Measurements from ENCODE around the gene ALMS1.
"Not testable (repeated sequence)": the region's sequence is repeated elsewhere in the genome, so short reads cannot be mapped to it uniquely, and the experiment has no call there.

Gene ALMS1

GRCh38 chr2:73510470-73510869 is 124.8 kb downstream of the ALMS1 start:
- not testable (repeated sequence) for DNase-seq (ENCODE audit: low read depth in 3 of 3)

GRCh38 chr2:73516033-73516432 is 130.4 kb downstream of the ALMS1 start:
- DNase-seq (ENCODE audit: low read depth in 3 of 3) = no peak

GRCh38 chr2:73528688-73529087 is 143.1 kb downstream of the ALMS1 start:
- no peak for DNase-seq (ENCODE audit: low read depth in 3 of 3)

- not testable (repeated sequence) for DNase-seq (ENCODE audit: low read depth in 3 of 3)
Observed at GRCh38 chr2:73530773-73531172, 145.1 kb downstream of the ALMS1 start.

GRCh38 chr2:73532381-73532780 is 146.7 kb downstream of the ALMS1 start:
- no peak for DNase-seq (ENCODE audit: low read depth in 3 of 3)

- no peak for DNase-seq (ENCODE audit: low read depth in 3 of 3)
Observed at GRCh38 chr2:73536133-73536840, 150.7 kb downstream of the ALMS1 start.

- not testable (repeated sequence) for DNase-seq (ENCODE audit: low read depth in 3 of 3)
Observed at GRCh38 chr2:73560875-73561274, 175.2 kb downstream of the ALMS1 start.

GRCh38 chr2:73561422-73561821 is 175.8 kb downstream of the ALMS1 start:
- no peak for DNase-seq (ENCODE audit: low read depth in 3 of 3)

- DNase-seq (ENCODE audit: low read depth in 3 of 3) = no peak
Observed at GRCh38 chr2:73564986-73565385, 179.3 kb downstream of the ALMS1 start.

GRCh38 chr2:73566288-73566878 is 180.7 kb downstream of the ALMS1 start:
- no peak for DNase-seq (ENCODE audit: low read depth in 3 of 3)

GRCh38 chr2:73575261-73575660 is 189.6 kb downstream of the ALMS1 start:
- no peak for DNase-seq (ENCODE audit: low read depth in 3 of 3)

- DNase-seq (ENCODE audit: low read depth in 3 of 3) = no peak
Observed at GRCh38 chr2:73582364-73582763, 196.7 kb downstream of the ALMS1 start.

- DNase-seq (ENCODE audit: low read depth in 3 of 3) = no peak
Observed at GRCh38 chr2:73588177-73588576, 202.5 kb downstream of the ALMS1 start.

GRCh38 chr2:73593680-73594079 is 208.0 kb downstream of the ALMS1 start:
- no peak for DNase-seq (ENCODE audit: low read depth in 3 of 3)

- DNase-seq (ENCODE audit: low read depth in 3 of 3) = no peak
Observed at GRCh38 chr2:73594251-73594650, 208.6 kb downstream of the ALMS1 start.

GRCh38 chr2:73601780-73602179 is 216.1 kb downstream of the ALMS1 start:
- DNase-seq (ENCODE audit: low read depth in 3 of 3) = no peak

GRCh38 chr2:73603099-73603588 is 217.5 kb downstream of the ALMS1 start:
- peak in 1 of 3 donors; percentile 4 for DNase-seq (ENCODE audit: low read depth in 3 of 3)

GRCh38 chr2:73604589-73604988 is 219.0 kb downstream of the ALMS1 start:
- DNase-seq (ENCODE audit: low read depth in 3 of 3) = not testable (repeated sequence)

- DNase-seq (ENCODE audit: low read depth in 3 of 3) = no peak
Observed at GRCh38 chr2:73610111-73610510, 224.5 kb downstream of the ALMS1 start.

- no peak for DNase-seq (ENCODE audit: low read depth in 3 of 3)
Observed at GRCh38 chr2:73611193-73611592, 225.6 kb downstream of the ALMS1 start.

GRCh38 chr2:73611867-73612266 is 226.2 kb downstream of the ALMS1 start:
- no peak for DNase-seq (ENCODE audit: low read depth in 3 of 3)

GRCh38 chr2:73614105-73614504 is 228.5 kb downstream of the ALMS1 start:
- DNase-seq (ENCODE audit: low read depth in 3 of 3) = peak in 1 of 3 donors; percentile 6

GRCh38 chr2:73614997-73615396 is 229.4 kb downstream of the ALMS1 start:
- no peak for DNase-seq (ENCODE audit: low read depth in 3 of 3)

Data from stimulated activated CD4-positive, alpha-beta T cell treated with anti-CD3 and anti-CD28 coated beads, TNF-alpha, amount 100 ng/mL, for 48 hours (primary cell).